HL-60 (cell line): ENCODE data around the gene PCDHB8.
"Not testable (repeated sequence)": the region's sequence is repeated elsewhere in the genome, so short reads cannot be mapped to it uniquely, and the experiment has no call there.

Experiments
- DNase-seq, 2 experiments: peaks; one replicate each; pipeline ENCODE4 v3.0.0-alpha.2; 2010 to 2020; ENCODE audit warnings: low read depth in 1 of 2, low spot score in 1 of 2
- H3K27ac ChIP-seq: fragments of 250-450 bp; sonication (Bioruptor Pico); replicated peaks from 2 replicates; pipeline ENCODE4 v1.5.1; 2020; ENCODE audit warnings: mild to moderate bottlenecking, moderate library complexity
- H3K27me3 ChIP-seq: fragments of 250-450 bp; sonication (Bioruptor Pico); 2 replicates; pipeline ENCODE4 v1.5.1; 2021; ENCODE audit warnings: mild to moderate bottlenecking, moderate library complexity; ENCODE audit not compliant: insufficient read depth, poor library complexity, severe bottlenecking
- H3K4me3 ChIP-seq: replicated peaks from 2 replicates; pipeline ENCODE4 v1.5.1; 2011; ENCODE audit warnings: mild to moderate bottlenecking, control low read depth, low read length; ENCODE audit not compliant: insufficient read depth
- CTCF ChIP-seq: IDR thresholded peaks from one replicate; pipeline ENCODE4 v1.5.1; 2011; ENCODE audit warnings: low read length, control low read depth, inconsistent platforms; ENCODE audit not compliant: insufficient read depth
- GABPA ChIP-seq: IDR thresholded peaks from 2 replicates; pipeline ENCODE4 v1.6.1; 2012; ENCODE audit warnings: low read depth
- POLR2AphosphoS5 ChIP-seq: IDR thresholded peaks from 2 replicates; pipeline ENCODE4 v1.6.1; 2012; ENCODE audit warnings: low read depth
- REST ChIP-seq: IDR thresholded peaks from 2 replicates; pipeline ENCODE4 v1.6.1; 2012; ENCODE audit warnings: low read depth; ENCODE audit not compliant: insufficient replicate concordance
- SPI1 ChIP-seq: IDR thresholded peaks from 2 replicates; pipeline ENCODE4 v1.6.1; 2012; ENCODE audit warnings: low read depth, mild to moderate bottlenecking, borderline replicate concordance

The PCDHB8 gene

GRCh38 chr5:141186897-141187512 lies 9.4 kb downstream of the PCDHB8 start, which contains the start of gene PCDHB9:
Gene PCDHB9 (plus strand): TSS chr5:141187161. CDS start chr5:141187319, 158 bp downstream.
- no peak within 1 kb of the TSS for H3K27ac ChIP-seq
- DNase-seq, result no peak
- no peak for TF ChIP-seq REST
- TF ChIP-seq GABPA, result no peak
- TF ChIP-seq POLR2AphosphoS5, result no peak
- no peak for TF ChIP-seq SPI1
- TF ChIP-seq CTCF, result peak; percentile 23
- no peak within 1 kb of the TSS for H3K4me3 ChIP-seq
- no peaks in the 10 kb centered on the region for H3K27me3 ChIP-seq

- DNase-seq, H3K27ac ChIP-seq, H3K4me3 ChIP-seq, H3K27me3 ChIP-seq: not testable (repeated sequence)
These were observed 11.1 kb downstream of the PCDHB8 start for GRCh38 chr5:141188682-141189081.

- H3K27me3 ChIP-seq, H3K4me3 ChIP-seq, DNase-seq: not testable (repeated sequence)
These were observed 11.5 kb downstream of the PCDHB8 start for GRCh38 chr5:141189131-141189530.

GRCh38 chr5:141192110-141192725 lies 14.6 kb downstream of the PCDHB8 start, which contains the start of gene PCDHB10:
Gene PCDHB10 (plus strand): TSS chr5:141192353. CDS start chr5:141192553, 200 bp downstream.
- Histone ChIP-seq H3K27me3 (no peaks in the 10 kb centered on the region), H3K27ac (no peak within 1 kb of the TSS), H3K4me3 (no peak within 1 kb of the TSS)
- DNase-seq, result peak in 1 of 2 experiments; percentile 36
- TF ChIP-seq POLR2AphosphoS5 (no peak), REST (no peak), CTCF (no peak), GABPA (no peak), SPI1 (no peak)

More at GRCh38 chr5:141189131-141189530, 11.5 kb downstream of the PCDHB8 start:
- not testable (repeated sequence) for H3K27ac ChIP-seq

GRCh38 chr5:141194332-141194731 lies 16.7 kb downstream of the PCDHB8 start:
- H3K4me3 ChIP-seq, H3K27me3 ChIP-seq, DNase-seq, H3K27ac ChIP-seq: not testable (repeated sequence)
